HG03521 (cell line): ENCODE results near the gene PERM1.

Experiments
- ATAC-seq: cut with Tn5 transposase; IDR thresholded peaks from one replicate; pipeline ENCODE4 v1.9.1; 2021; ENCODE audit warnings: mild to moderate bottlenecking, moderate library complexity; ENCODE audit not compliant: unreplicated experiment

PERM1 gene

DNA sequence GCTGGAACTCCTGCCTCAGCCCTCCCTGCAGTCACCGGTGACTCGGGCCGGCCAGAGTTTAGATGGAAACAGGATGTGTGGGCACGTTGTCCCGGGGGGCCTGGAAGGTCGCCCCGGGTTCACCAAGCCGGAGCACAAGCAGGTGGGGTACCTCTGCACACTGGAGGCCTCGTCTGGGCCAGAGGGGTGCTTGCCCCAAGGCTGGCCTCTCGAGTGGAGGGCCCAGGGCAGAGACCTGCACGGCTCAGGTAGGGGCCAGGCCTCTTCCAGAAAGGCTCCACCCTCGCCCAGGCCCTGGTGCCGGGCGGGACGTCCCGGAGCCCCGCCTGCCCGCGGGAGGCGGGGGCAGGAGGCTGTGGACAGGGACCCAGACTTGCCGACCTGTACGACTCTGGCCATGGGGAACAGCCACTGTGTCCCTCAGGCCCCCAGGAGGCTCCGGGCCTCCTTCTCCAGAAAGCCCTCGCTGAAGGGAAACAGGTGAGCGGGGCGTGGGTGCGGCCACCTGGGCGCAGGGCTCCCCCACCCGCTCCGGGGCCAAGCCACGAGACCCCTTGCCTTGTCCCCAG lies 15.7 kb downstream of the PERM1 start, which contains the start of gene PLEKHN1:
Gene PLEKHN1 (plus strand): TSS at position 348 of the 569 bp plus-strand sequence. CDS start 50 bp downstream, at position 398.
- no peak for ATAC-seq

GRCh38 chr1:965526-966134 lies 16.3 kb downstream of the PERM1 start:
- ATAC-seq, result no peak

DNA sequence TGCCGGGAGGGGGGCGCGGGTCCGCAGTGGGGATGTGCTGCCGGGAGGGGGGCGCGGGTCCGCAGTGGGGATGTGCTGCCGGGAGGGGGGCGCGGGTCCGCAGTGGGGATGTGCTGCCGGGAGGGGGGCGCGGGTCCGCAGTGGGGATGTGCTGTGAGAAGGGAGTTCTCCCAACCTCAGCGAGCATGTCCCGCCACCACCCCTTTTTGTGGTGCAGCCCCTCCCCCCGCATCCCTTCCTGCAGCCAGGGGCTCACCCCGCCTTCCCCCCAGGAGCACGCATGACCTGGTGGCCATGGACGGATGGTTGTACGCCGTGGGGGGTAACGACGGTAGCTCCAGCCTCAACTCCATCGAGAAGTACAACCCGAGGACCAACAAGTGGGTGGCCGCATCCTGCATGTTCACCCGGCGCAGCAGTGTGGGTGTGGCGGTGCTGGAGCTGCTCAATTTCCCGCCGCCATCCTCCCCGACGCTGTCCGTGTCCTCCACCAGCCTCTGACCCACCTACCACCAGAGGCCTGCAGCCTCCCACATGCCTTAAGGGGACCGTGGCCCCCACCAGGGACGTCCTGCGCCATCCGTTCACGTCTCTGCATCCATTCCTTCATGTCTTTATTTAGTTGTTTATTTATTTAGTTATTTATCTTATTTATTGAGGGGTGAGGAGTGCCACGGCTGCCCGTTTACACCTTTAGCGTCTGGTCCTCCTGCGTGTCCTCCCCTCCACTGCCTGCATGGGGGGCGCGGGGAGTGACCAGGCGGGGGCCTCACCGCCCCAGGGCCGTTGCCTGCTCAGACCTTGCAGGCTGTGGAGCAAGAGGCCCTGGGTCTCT lies 17.0 kb downstream of the PERM1 start:
- ATAC-seq, result no peak

DNA sequence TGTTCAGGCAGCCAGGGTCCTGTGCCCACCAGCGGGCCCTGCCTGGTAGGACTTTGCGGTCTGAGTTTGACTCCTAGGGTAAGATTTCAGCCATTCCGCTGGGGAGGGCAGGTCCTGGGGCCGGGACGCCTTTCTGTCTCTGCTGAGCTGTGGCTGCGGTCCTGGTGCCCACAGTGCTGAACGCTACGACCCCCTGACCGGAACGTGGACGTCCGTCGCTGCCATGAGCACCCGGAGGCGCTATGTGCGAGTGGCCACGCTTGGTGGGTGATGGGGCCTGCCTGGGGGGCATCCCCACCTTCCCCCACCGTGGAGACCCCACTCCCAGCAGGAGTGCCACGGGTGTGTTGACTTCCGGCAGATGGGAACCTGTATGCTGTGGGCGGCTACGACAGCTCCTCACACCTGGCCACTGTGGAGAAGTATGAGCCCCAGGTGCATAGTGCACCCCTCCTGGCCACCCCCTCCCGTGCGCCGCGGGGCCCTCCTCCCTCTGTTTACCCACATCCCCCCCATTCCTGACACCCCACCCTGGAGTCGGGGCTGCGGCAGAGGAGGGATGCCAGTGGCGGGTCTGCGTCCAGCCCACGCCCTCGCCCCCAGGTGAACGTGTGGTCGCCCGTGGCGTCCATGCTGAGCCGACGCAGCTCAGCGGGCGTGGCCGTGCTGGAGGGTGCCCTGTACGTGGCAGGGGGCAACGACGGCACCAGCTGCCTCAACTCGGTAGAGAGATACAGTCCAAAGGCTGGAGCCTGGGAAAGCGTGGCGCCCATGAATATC lies 18.0 kb downstream of the PERM1 start:
- no peak for ATAC-seq

GRCh38 chr1:963301-963651 lies 18.6 kb downstream of the PERM1 start:
- no peak for ATAC-seq

- no peak for ATAC-seq
Measured at GRCh38 chr1:962381-963300, 19.3 kb downstream of the PERM1 start.

- ATAC-seq, result no peak
Measured at GRCh38 chr1:961132-961669, 20.7 kb downstream of the PERM1 start.

DNA sequence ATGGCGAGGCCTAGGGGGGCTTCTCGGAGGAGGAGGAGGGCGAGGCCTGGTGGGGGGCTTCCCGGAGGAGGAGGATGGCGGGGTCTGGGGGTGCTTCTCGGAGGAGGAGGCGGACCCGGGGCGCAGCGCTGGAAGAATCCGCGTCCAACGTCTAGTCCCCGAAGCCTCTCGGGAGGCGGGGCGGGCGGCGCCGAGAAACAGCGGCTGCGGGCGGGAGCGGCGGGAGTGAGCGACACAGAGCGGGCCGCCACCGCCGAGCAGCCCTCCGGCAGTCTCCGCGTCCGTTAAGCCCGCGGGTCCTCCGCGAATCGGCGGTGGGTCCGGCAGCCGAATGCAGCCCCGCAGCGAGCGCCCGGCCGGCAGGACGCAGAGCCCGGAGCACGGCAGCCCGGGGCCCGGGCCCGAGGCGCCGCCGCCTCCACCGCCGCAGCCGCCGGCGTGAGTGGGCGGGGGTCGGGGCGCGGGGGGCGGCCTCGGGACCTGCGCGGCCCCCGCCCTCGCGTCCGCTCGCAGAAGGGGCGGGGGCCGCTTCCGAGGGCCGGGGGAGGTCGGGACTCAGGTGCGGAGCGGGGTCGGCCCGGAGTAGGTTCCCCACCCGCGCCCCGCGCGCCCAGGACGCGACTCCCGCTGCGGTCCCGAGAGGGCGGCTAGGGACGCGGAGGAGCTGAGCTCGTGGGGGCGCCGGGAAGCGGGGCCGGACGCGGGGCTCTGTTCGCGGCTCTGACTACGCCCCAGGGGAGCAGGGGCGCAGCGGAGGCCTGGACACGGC lies 21.3 kb downstream of the PERM1 start, which contains the start of gene KLHL17:
Gene KLHL17 (plus strand): TSS at position 222 of the 769 bp plus-strand sequence. CDS start 110 bp downstream, at position 332.
- peak; percentile 34 for ATAC-seq

DNA sequence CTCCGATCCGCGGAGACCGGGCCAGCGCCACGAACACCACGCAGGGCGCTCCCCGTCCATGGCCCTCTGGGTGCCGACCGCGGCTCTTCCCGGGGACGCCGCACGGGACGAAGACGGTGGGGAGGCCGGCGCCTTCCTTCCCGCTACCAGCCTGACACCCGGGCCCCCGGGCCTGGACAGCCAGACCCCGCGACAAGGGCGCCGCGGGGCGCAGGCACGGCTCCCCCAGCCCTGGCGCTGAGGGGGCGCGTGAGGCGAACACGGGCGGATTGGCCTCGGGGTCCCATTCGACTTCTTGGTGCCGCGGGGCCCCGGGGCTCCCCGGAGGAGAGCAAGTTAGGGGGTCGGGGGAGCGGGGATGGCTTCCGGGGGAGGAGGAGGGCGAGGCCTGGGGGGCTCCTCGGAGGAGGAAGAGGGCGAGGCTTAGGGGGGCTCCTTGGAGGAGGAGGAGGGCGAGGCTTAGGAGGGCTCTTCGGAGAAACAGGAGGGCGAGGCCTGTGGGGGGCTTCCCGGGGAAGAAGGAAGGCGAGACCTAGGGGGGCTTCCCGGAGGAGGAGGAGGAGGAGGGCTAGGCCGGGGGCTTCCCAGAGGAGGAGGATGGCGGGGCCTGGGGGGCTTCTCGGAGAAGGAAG lies 22.0 kb downstream of the PERM1 start:
- no peak for ATAC-seq

- ATAC-seq, result peak; percentile 73
Measured at GRCh38 chr1:958823-959730, 22.8 kb downstream of the PERM1 start, which contains the start of gene NOC2L. NOC2L (minus strand) TSS chr1:959256; CDS start chr1:959240, 16 bp downstream.

DNA sequence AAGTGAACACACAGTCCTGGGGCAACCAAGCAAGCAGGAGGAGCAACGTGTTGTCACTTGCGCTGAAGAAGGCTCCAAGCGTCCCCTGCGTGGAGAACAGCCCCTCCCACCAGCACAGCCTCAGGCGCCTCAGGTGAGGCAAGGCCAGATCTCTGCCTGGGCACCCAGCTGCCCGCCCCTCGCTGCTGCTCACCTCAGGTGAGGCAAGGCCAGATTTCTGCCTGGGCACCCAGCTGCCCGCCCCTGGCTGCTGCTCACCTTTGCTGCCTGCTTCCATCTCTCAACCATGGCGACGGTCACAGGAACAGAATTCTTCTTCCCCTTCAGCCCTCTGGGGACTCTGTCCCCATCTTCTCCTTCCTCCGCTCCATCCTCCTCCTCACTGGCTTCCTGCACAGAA lies 25.3 kb downstream of the PERM1 start:
- ATAC-seq, result no peak

GRCh38 chr1:955474-955873 lies 26.4 kb downstream of the PERM1 start:
- ATAC-seq, result no peak

DNA sequence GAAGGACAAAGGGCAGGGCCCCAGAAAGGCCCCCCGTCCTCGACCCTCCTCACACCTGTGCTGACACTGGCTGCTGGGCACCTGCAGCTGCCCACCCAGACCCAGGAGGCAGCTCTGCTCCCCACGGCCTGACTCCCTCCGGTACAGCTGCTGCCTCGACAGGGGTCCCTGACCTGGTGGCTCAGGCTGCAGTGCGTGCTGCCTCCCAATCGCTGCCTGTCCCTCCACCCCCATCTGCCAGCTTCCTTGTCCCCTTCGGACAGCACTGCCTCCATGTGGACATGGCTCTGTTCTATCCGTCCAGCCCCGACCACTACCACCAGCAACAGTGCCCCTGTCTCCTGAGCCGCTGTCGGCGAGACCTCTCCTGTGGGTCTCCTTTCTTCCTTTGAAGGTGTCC lies 27.0 kb downstream of the PERM1 start:
- no peak for ATAC-seq

- no peak for ATAC-seq
Measured at GRCh38 chr1:953524-954320, 28.2 kb downstream of the PERM1 start.

GRCh38 chr1:952603-953002 lies 29.3 kb downstream of the PERM1 start:
- ATAC-seq, result no peak

GRCh38 chr1:952201-952600 lies 29.7 kb downstream of the PERM1 start:
- ATAC-seq, result no peak

DNA sequence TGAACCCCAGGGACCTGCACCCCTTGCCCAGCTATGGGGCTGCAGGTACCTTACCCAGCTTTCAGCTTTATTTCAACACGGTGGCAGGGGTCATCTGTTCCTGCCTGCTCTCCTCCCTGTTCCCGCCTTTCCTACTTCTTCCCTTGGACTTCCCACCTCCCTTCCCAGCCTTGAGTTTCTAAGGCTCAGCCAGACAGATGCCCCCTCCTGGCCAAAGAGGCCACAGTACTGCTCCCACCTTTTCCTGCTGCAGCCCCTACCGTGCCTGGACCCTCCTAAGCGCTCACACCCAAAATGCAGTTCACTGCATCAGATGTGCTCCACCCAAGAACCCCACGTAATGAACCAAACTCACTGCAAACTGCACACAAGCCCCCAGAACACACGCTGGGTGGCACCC lies 30.5 kb downstream of the PERM1 start:
- no peak for ATAC-seq
